ENCODE results near the gene EHBP1.

DNA sequence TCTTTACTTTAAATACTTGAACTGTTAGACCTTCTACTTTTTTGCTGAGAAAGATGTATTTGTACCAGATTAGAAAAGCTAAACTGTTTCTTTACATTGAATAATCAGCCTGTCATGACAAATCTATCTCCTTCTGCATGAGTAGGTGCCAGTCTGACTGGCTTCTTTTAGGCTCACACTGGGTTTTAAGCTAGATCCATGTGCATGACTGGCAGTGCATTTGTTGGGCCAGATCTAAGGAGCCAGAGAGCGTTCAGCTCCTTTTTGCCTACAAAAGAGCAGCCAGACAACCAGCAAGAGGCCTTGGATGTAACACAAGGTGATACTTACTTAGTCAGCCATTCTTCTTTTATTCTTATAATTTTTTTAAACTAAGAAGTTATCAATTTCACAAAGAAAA lies 263.2 kb downstream of the EHBP1 start:
- TF ChIP-seq, protein P1, sequence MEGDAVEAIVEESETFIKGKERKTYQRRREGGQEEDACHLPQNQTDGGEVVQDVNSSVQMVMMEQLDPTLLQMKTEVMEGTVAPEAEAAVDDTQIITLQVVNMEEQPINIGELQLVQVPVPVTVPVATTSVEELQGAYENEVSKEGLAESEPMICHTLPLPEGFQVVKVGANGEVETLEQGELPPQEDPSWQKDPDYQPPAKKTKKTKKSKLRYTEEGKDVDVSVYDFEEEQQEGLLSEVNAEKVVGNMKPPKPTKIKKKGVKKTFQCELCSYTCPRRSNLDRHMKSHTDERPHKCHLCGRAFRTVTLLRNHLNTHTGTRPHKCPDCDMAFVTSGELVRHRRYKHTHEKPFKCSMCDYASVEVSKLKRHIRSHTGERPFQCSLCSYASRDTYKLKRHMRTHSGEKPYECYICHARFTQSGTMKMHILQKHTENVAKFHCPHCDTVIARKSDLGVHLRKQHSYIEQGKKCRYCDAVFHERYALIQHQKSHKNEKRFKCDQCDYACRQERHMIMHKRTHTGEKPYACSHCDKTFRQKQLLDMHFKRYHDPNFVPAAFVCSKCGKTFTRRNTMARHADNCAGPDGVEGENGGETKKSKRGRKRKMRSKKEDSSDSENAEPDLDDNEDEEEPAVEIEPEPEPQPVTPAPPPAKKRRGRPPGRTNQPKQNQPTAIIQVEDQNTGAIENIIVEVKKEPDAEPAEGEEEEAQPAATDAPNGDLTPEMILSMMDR (IDR thresholded peaks at IDR 0.05 in 4 of 5, conservative IDR thresholded peaks at IDR 0.05 in 1 of 5): no peak
- TF ChIP-seq POLR2A (IDR thresholded peaks at IDR 0.05): no peak

Measured in gastrocnemius medialis (tissue), 4 donors.